Nephron progenitor cell (in vitro differentiated cells): Measurements from ENCODE around the gene GLRA2.

Experiments used
- DNase-seq: peaks from one replicate; pipeline ENCODE4 v3.0.0; 2021
- H3K27ac Mint-ChIP-seq: 2 replicates; pipeline ENCODE4 v1.8.0; 2021; ENCODE audit warnings: mild to moderate bottlenecking, moderate library complexity, mixed read lengths
- H3K27me3 Mint-ChIP-seq: 2 replicates; pipeline ENCODE4 v1.8.0; 2021; ENCODE audit warnings: mild to moderate bottlenecking, low read depth, mixed read lengths; ENCODE audit not compliant: poor library complexity
- H3K36me3 Mint-ChIP-seq: 2 replicates; pipeline ENCODE4 v1.8.0; 2021; ENCODE audit warnings: low read depth, mixed read lengths
- H3K4me1 Mint-ChIP-seq: 2 replicates; pipeline ENCODE4 v1.8.0; 2021; ENCODE audit warnings: mixed read lengths
- H3K4me3 Mint-ChIP-seq: 2 replicates; pipeline ENCODE4 v1.8.0; 2021; ENCODE audit warnings: mild to moderate bottlenecking, moderate library complexity, mixed read lengths
- H3K9me3 Mint-ChIP-seq: 2 replicates; pipeline ENCODE4 v1.8.0; 2021; ENCODE audit warnings: mild to moderate bottlenecking, moderate library complexity, mixed read lengths
- CTCF ChIP-seq: fragments of 200-600 bp; sonication (generic); IDR thresholded peaks from 2 replicates; pipeline ENCODE4 v1.5.0; 2021; ENCODE audit warnings: antibody characterized with exemption

Gene GLRA2

GRCh38 chrX:14528629-14529289 lies 577 bp upstream of the GLRA2 start:
- H3K27me3 Mint-ChIP-seq, result peaks cover 8% of the 10 kb centered on the region
- H3K4me1 Mint-ChIP-seq, result peaks cover 5% of the 10 kb centered on the region
- no peaks in the 10 kb centered on the region for H3K36me3 Mint-ChIP-seq
- H3K4me3 Mint-ChIP-seq, result peak overlapping the region; percentile 84
- H3K9me3 Mint-ChIP-seq, result peaks cover 17% of the 10 kb centered on the region
- no peak overlapping the region for H3K27ac Mint-ChIP-seq
- peak; percentile 58 for TF ChIP-seq CTCF
- DNase-seq, result peak; percentile 80

GRCh38 chrX:14533867-14534266 lies 4.5 kb downstream of the GLRA2 start:
- peaks cover 10% of the 10 kb centered on the region for H3K27me3 Mint-ChIP-seq
- H3K4me1 Mint-ChIP-seq, result peaks cover 5% of the 10 kb centered on the region
- DNase-seq, result no peak
- no peaks in the 10 kb centered on the region for H3K36me3 Mint-ChIP-seq
- H3K4me3 Mint-ChIP-seq, result no peak overlapping the region
- TF ChIP-seq CTCF, result no peak
- no peak overlapping the region for H3K27ac Mint-ChIP-seq
- H3K9me3 Mint-ChIP-seq, result peaks cover 4% of the 10 kb centered on the region

GRCh38 chrX:14546190-14546589 lies 16.9 kb downstream of the GLRA2 start:
- peaks cover 3% of the 10 kb centered on the region for H3K27me3 Mint-ChIP-seq
- H3K9me3 Mint-ChIP-seq, result peaks cover 13% of the 10 kb centered on the region
- H3K36me3 Mint-ChIP-seq, result no peaks in the 10 kb centered on the region
- no peak for DNase-seq
- no peak overlapping the region for H3K4me3 Mint-ChIP-seq
- no peak overlapping the region for H3K27ac Mint-ChIP-seq
- TF ChIP-seq CTCF, result no peak
- H3K4me1 Mint-ChIP-seq, result no peaks in the 10 kb centered on the region

GRCh38 chrX:14554131-14554715 lies 24.9 kb downstream of the GLRA2 start:
- Mint-ChIP-seq H3K27me3 (peaks cover 7% of the 10 kb centered on the region), H3K4me3 (no peak overlapping the region), H3K9me3 (peaks cover 18% of the 10 kb centered on the region), H3K36me3 (no peaks in the 10 kb centered on the region), H3K27ac (no peak overlapping the region), H3K4me1 (no peaks in the 10 kb centered on the region)
- TF ChIP-seq CTCF, result no peak
- no peak for DNase-seq

- no peak overlapping the region for H3K27ac Mint-ChIP-seq
- H3K27me3 Mint-ChIP-seq, result peaks cover 4% of the 10 kb centered on the region
- no peak for TF ChIP-seq CTCF
- no peak overlapping the region for H3K4me3 Mint-ChIP-seq
- no peak for DNase-seq
- peaks cover 53% of the 10 kb centered on the region for H3K9me3 Mint-ChIP-seq
- H3K36me3 Mint-ChIP-seq, result no peaks in the 10 kb centered on the region
- no peaks in the 10 kb centered on the region for H3K4me1 Mint-ChIP-seq
These were observed 34.7 kb downstream of the GLRA2 start for GRCh38 chrX:14564058-14564457.

- Mint-ChIP-seq H3K4me1 (no peaks in the 10 kb centered on the region), H3K36me3 (no peaks in the 10 kb centered on the region), H3K4me3 (no peak overlapping the region), H3K27ac (no peak overlapping the region), H3K27me3 (no peaks in the 10 kb centered on the region), H3K9me3 (peaks cover 11% of the 10 kb centered on the region)
- no peak for DNase-seq
- TF ChIP-seq CTCF, result no peak
These were observed 43.8 kb downstream of the GLRA2 start for GRCh38 chrX:14573161-14573560.
